Body of pancreas (tissue), 4 donors: ENCODE results near the gene SSC5D.

Source experiments
- POLR2A ChIP-seq, 3 donors: fragments of 450-650 bp; IDR thresholded peaks; one replicate each; pipeline ENCODE4 v1.6.1; 2016; ENCODE audit warnings: antibody characterized with exemption in 3 of 3, mild to moderate bottlenecking in 2 of 3
- TF ChIP-seq, protein P1 (sequence below), 7 experiments: fragments of 450-650 bp in 4 of 7; fragments of 200-600 bp in 3 of 7; sonication (generic) in 3 of 7; IDR thresholded peaks; one replicate each; pipeline ENCODE4 v1.5.1; 2016 to 2019; ENCODE audit warnings: antibody characterized with exemption in 7 of 7

DNA sequence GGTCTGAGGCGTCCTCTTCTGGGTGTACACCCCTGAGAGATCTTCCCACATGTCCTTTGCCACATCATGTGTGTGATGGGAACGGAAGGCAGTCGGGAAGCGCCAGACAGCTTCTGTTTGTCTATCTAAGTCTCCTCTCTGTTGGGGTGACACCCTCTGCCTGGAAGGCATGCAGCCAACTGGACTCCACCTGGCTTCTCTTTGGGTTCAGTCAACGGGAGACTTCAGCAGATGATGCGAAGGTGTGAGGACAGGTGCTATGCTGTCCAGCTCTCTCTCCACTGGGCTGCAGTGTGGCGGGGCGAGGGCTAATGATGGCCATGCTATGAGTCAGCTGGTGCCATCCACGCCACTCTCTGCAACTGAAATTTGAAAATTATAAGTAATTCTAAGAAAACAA is 71.4 kb downstream of the SSC5D start:
- TF ChIP-seq, protein P1, sequence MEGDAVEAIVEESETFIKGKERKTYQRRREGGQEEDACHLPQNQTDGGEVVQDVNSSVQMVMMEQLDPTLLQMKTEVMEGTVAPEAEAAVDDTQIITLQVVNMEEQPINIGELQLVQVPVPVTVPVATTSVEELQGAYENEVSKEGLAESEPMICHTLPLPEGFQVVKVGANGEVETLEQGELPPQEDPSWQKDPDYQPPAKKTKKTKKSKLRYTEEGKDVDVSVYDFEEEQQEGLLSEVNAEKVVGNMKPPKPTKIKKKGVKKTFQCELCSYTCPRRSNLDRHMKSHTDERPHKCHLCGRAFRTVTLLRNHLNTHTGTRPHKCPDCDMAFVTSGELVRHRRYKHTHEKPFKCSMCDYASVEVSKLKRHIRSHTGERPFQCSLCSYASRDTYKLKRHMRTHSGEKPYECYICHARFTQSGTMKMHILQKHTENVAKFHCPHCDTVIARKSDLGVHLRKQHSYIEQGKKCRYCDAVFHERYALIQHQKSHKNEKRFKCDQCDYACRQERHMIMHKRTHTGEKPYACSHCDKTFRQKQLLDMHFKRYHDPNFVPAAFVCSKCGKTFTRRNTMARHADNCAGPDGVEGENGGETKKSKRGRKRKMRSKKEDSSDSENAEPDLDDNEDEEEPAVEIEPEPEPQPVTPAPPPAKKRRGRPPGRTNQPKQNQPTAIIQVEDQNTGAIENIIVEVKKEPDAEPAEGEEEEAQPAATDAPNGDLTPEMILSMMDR (IDR thresholded peaks at IDR 0.05) = no peak
- no peak for TF ChIP-seq POLR2A (IDR thresholded peaks at IDR 0.05)
